Left lung (tissue), 10 donors: ENCODE results near the gene PRRT1B. TPM values are rescaled to one million over a fixed set of nuclear protein-coding genes. Genes with fewer than 3 reads are reported as not detected.
"Not testable (repeated sequence)": the region's sequence is repeated elsewhere in the genome, so short reads cannot be mapped to it uniquely, and the experiment has no call there.

Source experiments
- ATAC-seq: fragments of 200-7000 bp; cut with Tn5 transposase; one replicate; pipeline ENCODE4 v1.9.1; 2020; ENCODE audit warnings: moderate library complexity
- DNase-seq, 4 donors: peaks; one replicate each; pipeline ENCODE4 v3.0.0-alpha.2; 2013 to 2020
- H3K27ac ChIP-seq, 2 donors: fragments of 200-600 bp; sonication (generic) in 1 of 2; one replicate each; pipeline versions ENCODE4 v1.5.0 to v1.8.0; 2020 to 2021
- H3K27me3 ChIP-seq, 2 donors: fragments of 200-600 bp; sonication (generic) in 1 of 2; one replicate each; pipeline versions ENCODE4 v1.5.0 to v1.8.0; 2020 to 2021
- H3K36me3 ChIP-seq, 2 donors: fragments of 200-600 bp; sonication (generic) in 1 of 2; one replicate each; pipeline versions ENCODE4 v1.5.0 to v1.8.0; 2020 to 2021
- H3K4me1 ChIP-seq, 2 donors: fragments of 200-600 bp; one replicate each; pipeline ENCODE4 v1.8.0; 2021
- H3K4me3 ChIP-seq, 2 donors: fragments of 200-600 bp; sonication (generic) in 1 of 2; one replicate each; pipeline versions ENCODE4 v1.5.0 to v1.8.0; 2020 to 2021; ENCODE audit warnings: mild to moderate bottlenecking in 1 of 2
- H3K9me3 ChIP-seq, 2 donors: fragments of 200-600 bp; sonication (generic) in 1 of 2; one replicate each; pipeline versions ENCODE4 v1.5.0 to v1.8.0; 2020 to 2021
- intact Hi-C, 2 donors: fragments of 100-400 bp; cut with DNase I; formaldehyde crosslinking; loops; one replicate each; pipeline versions ENCODE4 v1.11.2 to v1.14.2; 2022
- polyA plus RNA-seq, 6 donors: library from polyadenylated mRNA; unstranded; fragments of 120-200 nt; gene quantifications; one replicate each; pipeline ENCODE4 v1.2.1, GENCODE V29; 2013; ENCODE audit not compliant: insufficient read length in 6 of 6
- total RNA-seq, 2 donors: library from RNA; stranded (reverse); fragmentation: NEBNext Ultra II Directional; extraction: Animal tissue kit (Norgen Biotek cat#: 25700); gene quantifications; one replicate each; pipeline ENCODE4 v1.2.1, GENCODE V29; 2021
- TF ChIP-seq, protein P1 (sequence below), 2 donors: fragments of 200-600 bp; sonication (generic) in 1 of 2; IDR thresholded peaks; one replicate each; pipeline versions ENCODE4 v1.5.0 to v1.8.0; 2021; ENCODE audit warnings: antibody characterized with exemption in 2 of 2
- donor health status: DM: no; HTN: yes; CAD: no.
- donor health status: DM: no; HTN: no; CAD: no.

The PRRT1B gene
- total and polyA plus RNA-seq, 8 donors, result 2.1 to 9.3 (median 6.4) TPM

DNA sequence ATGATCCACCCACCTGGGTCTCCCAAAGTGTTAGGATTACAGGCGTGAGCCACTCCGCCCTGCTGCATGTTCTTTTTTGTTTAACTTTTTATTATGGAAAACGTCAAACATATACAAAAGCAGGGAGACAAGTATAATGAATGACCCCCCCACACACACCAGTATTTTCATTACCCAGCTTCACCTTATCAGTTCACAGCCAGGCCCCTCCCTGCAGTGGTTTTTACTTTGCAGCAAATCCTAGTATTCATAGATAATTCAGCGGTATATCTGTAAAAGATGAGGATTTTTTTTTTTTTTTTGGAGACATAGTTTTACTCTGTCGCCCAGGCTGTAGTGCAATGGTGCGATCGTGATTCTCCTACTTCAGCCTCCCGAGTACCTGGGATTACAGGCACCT, 40.3 kb upstream of the PRRT1B start:
- intact Hi-C loops, result no loop called here
- Histone ChIP-seq H3K4me1 (peaks cover 16 to 29% of the 10 kb centered on the region in 2 donors), H3K9me3 (no peaks in the 10 kb centered on the region), H3K4me3 (no peak overlapping the region), H3K27me3 (peaks cover 0 to 10% of the 10 kb centered on the region in 2 donors), H3K36me3 (peaks cover 0 to 23% of the 10 kb centered on the region in 2 donors), H3K27ac (no peak overlapping the region)
- TF ChIP-seq, protein P1, sequence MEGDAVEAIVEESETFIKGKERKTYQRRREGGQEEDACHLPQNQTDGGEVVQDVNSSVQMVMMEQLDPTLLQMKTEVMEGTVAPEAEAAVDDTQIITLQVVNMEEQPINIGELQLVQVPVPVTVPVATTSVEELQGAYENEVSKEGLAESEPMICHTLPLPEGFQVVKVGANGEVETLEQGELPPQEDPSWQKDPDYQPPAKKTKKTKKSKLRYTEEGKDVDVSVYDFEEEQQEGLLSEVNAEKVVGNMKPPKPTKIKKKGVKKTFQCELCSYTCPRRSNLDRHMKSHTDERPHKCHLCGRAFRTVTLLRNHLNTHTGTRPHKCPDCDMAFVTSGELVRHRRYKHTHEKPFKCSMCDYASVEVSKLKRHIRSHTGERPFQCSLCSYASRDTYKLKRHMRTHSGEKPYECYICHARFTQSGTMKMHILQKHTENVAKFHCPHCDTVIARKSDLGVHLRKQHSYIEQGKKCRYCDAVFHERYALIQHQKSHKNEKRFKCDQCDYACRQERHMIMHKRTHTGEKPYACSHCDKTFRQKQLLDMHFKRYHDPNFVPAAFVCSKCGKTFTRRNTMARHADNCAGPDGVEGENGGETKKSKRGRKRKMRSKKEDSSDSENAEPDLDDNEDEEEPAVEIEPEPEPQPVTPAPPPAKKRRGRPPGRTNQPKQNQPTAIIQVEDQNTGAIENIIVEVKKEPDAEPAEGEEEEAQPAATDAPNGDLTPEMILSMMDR (IDR thresholded peaks at IDR 0.05), result no peak
- DNase-seq (no peak), ATAC-seq (no peak)

DNA sequence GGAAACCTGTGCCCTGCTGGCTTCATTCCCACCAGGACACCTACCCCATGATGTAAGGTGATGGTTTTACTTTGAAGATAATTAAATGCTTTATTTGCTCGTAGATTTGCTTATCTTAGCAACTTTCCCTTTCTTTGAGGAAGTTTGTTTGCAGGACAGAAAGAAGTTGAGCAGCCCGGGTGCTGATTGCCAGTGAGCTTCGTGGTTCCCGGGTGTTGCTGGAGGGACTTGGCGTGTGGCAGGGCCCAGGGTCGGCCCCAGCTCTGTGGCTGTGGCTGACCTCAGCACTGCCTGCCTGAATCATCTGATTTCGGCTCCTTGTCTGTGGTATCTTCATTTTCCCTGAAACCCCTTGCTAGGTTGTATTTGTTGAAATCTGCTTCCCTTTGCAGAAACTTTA, 33.9 kb upstream of the PRRT1B start:
- ATAC-seq, result no peak
- Histone ChIP-seq H3K27me3 (no peaks in the 10 kb centered on the region), H3K4me3 (no peak overlapping the region), H3K9me3 (peaks cover 0 to 8% of the 10 kb centered on the region in 2 donors), H3K27ac (no peak overlapping the region), H3K36me3 (peaks cover 0 to 73% of the 10 kb centered on the region in 2 donors), H3K4me1 (no peaks in the 10 kb centered on the region)
- no peak for DNase-seq
- TF ChIP-seq, protein P1 (IDR thresholded peaks at IDR 0.05), result no peak
- intact Hi-C loops, result no loop called here

DNA sequence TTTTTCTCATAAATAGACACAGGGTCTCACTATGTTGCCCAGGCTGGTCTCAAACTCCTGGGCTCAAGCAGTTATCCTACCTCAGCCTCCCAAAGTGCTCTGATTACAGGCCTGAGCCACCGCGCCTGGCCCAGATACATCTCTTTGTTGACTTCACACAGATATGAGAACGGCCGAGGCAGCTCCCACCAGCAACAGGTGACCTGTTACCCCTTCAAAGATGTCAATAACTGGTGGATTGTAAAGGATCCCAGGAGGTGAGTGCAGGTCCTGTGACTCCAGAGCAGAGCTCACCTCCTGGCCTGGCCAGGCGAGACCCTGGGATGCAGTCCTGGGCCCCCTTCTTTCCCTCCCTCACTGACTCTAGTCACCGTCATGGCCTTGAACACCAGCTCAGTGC, 33.4 kb upstream of the PRRT1B start:
- intact Hi-C loops, result no loop called here
- no peak for DNase-seq
- H3K27ac ChIP-seq, result no peak overlapping the region
- H3K27me3 ChIP-seq, result no peaks in the 10 kb centered on the region
- peaks cover 0 to 77% of the 10 kb centered on the region in 2 donors for H3K36me3 ChIP-seq
- H3K9me3 ChIP-seq, result peaks cover 0 to 8% of the 10 kb centered on the region in 2 donors
- ATAC-seq, result no peak
- no peaks in the 10 kb centered on the region for H3K4me1 ChIP-seq
- no peak overlapping the region for H3K4me3 ChIP-seq
- TF ChIP-seq, protein P1 (IDR thresholded peaks at IDR 0.05), result no peak

DNA sequence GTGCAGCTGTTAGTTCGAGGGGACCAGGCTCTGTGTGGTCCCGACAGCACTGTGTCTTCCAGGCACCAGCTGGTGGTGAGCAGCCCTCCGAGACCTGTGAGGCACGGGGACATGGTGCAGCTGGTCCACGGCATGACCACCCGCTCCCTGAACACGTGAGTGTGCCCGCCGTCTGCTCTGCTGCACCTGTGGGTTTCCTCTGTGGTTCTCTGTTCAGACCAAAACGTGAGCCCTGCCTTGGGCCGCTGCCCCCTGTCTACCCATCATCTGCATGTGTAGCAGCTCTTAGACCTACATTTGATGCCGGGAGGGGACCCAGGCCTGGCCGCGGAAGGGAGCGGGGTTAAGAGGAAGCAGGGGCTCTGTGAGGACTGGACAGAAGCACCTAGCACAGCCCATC, 32.1 kb upstream of the PRRT1B start:
- no peak for ATAC-seq
- H3K4me1 ChIP-seq, result no peaks in the 10 kb centered on the region
- H3K4me3 ChIP-seq, result no peak overlapping the region
- intact Hi-C loops, result no loop called here
- no peak for DNase-seq
- no peak overlapping the region for H3K27ac ChIP-seq
- peaks cover 0 to 81% of the 10 kb centered on the region in 2 donors for H3K36me3 ChIP-seq
- H3K9me3 ChIP-seq, result peaks cover 0 to 8% of the 10 kb centered on the region in 2 donors
- TF ChIP-seq, protein P1 (IDR thresholded peaks at IDR 0.05), result no peak
- H3K27me3 ChIP-seq, result no peaks in the 10 kb centered on the region

DNA sequence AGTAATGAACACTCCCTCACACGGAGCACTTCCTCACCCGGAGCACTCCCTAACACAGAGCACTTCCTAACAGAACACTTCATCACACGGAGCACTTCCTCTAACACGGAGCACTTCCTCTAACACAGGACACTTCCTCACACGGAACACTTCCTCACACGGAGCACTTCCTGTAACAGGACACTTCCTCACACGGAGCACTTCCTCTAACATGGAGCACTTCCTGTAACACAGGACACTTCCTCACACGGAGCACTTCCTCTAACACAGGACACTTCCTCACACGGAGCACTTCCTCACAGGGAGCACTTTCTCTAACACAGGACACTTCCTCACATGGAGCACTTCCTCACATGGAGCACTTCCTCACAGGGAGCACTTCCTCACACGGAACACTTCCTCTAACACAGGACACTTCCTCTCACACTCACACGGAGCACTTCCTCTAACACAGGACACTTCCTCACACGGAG, 29.7 kb upstream of the PRRT1B start:
- ATAC-seq, H3K4me3 ChIP-seq, intact Hi-C loops, H3K27me3 ChIP-seq, H3K9me3 ChIP-seq, DNase-seq, H3K4me1 ChIP-seq: not testable (repeated sequence)
- H3K27ac ChIP-seq, result peak overlapping the region in 1 of 2 donors; percentile 76
- H3K36me3 ChIP-seq, result peaks cover 0 to 89% of the 10 kb centered on the region in 2 donors

DNA sequence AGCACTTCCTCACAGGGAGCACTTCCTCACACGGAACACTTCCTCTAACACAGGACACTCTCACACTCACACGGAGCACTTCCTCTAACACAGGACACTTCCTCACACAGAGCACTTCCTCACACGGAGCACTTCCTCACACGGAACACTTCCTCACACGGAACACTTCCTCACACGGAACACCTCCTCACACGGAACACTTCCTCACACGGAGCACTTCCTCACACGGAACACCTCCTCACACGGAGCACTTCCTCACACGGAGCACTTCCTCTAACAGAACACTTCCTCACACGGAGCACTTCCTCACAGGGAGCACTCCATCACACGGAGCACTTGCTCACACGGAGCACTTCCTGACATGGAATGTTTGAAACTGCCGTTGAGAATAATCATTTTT, 29.2 kb upstream of the PRRT1B start:
- Histone ChIP-seq H3K4me3 (no peak overlapping the region), H3K27ac (peak overlapping the region in 1 of 2 donors; percentile 76), H3K36me3 (peaks cover 0 to 89% of the 10 kb centered on the region in 2 donors), H3K27me3 (no peaks in the 10 kb centered on the region), H3K9me3 (peaks cover 0 to 8% of the 10 kb centered on the region in 2 donors), H3K4me1 (no peaks in the 10 kb centered on the region)
- TF ChIP-seq, protein P1 (IDR thresholded peaks at IDR 0.05), result no peak
- intact Hi-C loops, result no loop called here
- ATAC-seq (no peak), DNase-seq (no peak)
